Stimulated activated effector memory CD8-positive, alpha-beta T cell treated with anti-CD3 and anti-CD28 coated beads, Interleukin-12 subunit alpha, Interleukin-12 subunit beta, amount 100 ng/mL, for 72 hours (primary cell): ENCODE results near the gene CLCN4.
A peak's percentile ranks its signal among the peaks of the same experiment; 100 is the strongest.

Experiments
- ATAC-seq: fragments of 150-1000 bp; cut with Tn5 transposase; 2 replicates; pipeline ENCODE4 v1.10.0; 2021
- DNase-seq, 2 donors: peaks; one replicate each; pipeline ENCODE4 v3.0.0; 2021 to 2022; ENCODE audit warnings: low spot score in 2 of 2
- H3K27ac Mint-ChIP-seq: one replicate; pipeline ENCODE4 v1.8.0; 2022; ENCODE audit warnings: mild to moderate bottlenecking, mixed read lengths
- H3K36me3 Mint-ChIP-seq: one replicate; pipeline ENCODE4 v1.8.0; 2022; ENCODE audit warnings: mild to moderate bottlenecking, mixed read lengths
- H3K4me1 Mint-ChIP-seq: one replicate; pipeline ENCODE4 v1.8.0; 2022; ENCODE audit warnings: mixed read lengths
- H3K4me3 Mint-ChIP-seq: one replicate; pipeline ENCODE4 v1.8.0; 2022; ENCODE audit warnings: mild to moderate bottlenecking, mixed read lengths
- H3K9me3 Mint-ChIP-seq: one replicate; pipeline ENCODE4 v1.8.0; 2022; ENCODE audit warnings: mixed read lengths

Gene CLCN4

DNA sequence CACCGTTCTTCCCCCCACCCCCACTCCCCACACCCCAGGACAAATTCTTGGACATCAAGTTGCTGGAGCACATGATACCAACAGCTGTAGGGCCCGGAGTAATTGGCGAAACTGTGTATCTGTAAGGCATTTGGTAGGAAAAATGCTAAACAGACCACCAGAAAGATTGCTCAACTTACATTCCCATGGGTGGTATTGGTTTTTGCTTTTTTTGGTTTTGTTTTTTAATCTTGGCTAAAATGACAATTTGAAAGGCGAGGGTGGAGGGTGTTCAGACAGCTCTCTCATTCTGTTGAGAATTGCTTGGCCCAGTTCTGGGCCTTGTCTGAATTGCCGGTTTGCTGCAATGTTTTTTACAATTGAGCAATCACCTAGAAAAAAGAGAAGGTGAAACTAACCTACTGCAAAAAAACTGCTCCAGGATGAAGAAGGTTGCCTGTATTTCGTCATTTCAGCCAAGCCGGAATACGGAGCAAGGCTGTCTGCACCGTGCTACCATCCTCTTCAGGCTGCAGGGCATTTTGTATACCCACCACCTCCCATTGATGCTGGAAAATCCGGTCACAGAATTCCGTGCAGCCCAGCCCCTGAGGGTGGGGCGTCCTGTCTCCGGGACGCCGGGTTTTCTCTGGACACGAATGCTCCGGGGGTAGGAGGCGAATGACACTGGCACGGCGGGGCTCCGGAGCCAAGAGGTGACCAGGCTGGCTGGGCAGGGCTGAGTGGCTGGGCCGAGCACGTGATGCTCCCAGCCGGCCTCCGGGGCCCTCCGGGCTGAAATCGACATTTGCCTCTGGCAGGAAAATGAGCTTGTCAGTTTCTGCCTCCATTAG is at the start of gene CLCN4:
Gene CLCN4, plus strand, starts transcription at position 777 of the 833 bp plus-strand sequence. CDS start 28,058 bp downstream, outside the sequence.
- H3K36me3 Mint-ChIP-seq: no peaks in the 10 kb centered on the region
- no peaks in the 10 kb centered on the region for H3K4me1 Mint-ChIP-seq
- H3K9me3 Mint-ChIP-seq: no peaks in the 10 kb centered on the region
- H3K4me3 Mint-ChIP-seq: peak within 1 kb of the TSS; percentile 20
- no peak for DNase-seq
- no peak within 1 kb of the TSS for H3K27ac Mint-ChIP-seq
- ATAC-seq: no peak

GRCh38 chrX:10107483-10107882 is 49.3 kb upstream of the CLCN4 start:
- H3K27ac Mint-ChIP-seq: peak overlapping the region; percentile 64
- DNase-seq (no peak), ATAC-seq (no peak)
- H3K4me1 Mint-ChIP-seq: peaks cover 54% of the 10 kb centered on the region
- peaks cover 16% of the 10 kb centered on the region for H3K36me3 Mint-ChIP-seq
- H3K4me3 Mint-ChIP-seq: peak overlapping the region; percentile 27
- H3K9me3 Mint-ChIP-seq: no peaks in the 10 kb centered on the region

DNA sequence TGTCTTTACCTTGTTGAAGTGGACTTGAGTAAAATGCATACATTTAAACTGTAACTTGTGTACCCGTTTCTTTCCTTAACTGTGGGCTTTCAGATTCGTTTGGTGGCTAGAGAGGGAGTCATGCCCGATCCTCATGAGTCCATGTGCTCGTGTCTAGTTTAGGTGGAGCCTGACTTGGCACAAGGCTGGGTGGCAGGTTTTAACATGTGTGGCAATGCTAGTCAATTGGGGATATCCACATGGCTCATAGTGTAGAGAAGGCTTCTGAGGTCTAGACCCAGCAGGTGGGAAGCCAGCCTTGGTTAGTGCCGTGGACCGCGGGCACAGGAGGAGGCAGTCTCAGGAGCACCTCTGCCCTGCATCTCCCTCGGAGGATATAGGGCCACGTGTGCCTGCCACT is 48.5 kb upstream of the CLCN4 start:
- ATAC-seq: no peak
- DNase-seq: no peak
- H3K27ac Mint-ChIP-seq: peak overlapping the region; percentile 96

DNA sequence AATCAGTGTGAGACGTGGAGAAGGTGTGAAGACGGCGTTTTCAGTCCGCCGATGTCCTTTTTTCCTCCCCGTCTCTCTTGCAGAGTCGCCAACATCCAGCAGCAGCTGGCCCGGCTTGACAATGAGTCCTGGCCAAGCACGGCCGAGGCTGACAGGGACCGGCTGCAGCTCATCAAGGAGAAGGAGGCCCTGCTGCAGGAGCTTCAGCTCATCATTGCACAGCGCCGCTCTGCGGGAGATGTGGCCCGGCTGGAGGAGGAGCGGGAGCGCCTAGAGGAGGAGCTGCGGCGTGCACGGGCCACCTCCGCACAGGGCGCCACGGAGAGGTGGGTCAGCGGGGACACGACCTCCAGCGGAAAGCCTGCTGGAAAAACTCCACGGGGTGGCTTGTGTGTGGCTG is 47.1 kb upstream of the CLCN4 start:
- H3K9me3 Mint-ChIP-seq: no peaks in the 10 kb centered on the region
- DNase-seq (no peak), ATAC-seq (no peak)
- peak overlapping the region; percentile 96 for H3K27ac Mint-ChIP-seq
- peak overlapping the region; percentile 77 for H3K4me3 Mint-ChIP-seq
- peaks cover 15% of the 10 kb centered on the region for H3K36me3 Mint-ChIP-seq
- H3K4me1 Mint-ChIP-seq: peaks cover 60% of the 10 kb centered on the region

More for the DNA sequence above, 48.5 kb upstream of the CLCN4 start:
- peak overlapping the region; percentile 77 for H3K4me3 Mint-ChIP-seq
- H3K36me3 Mint-ChIP-seq: peaks cover 16% of the 10 kb centered on the region
- peaks cover 58% of the 10 kb centered on the region for H3K4me1 Mint-ChIP-seq
- H3K9me3 Mint-ChIP-seq: no peaks in the 10 kb centered on the region

DNA sequence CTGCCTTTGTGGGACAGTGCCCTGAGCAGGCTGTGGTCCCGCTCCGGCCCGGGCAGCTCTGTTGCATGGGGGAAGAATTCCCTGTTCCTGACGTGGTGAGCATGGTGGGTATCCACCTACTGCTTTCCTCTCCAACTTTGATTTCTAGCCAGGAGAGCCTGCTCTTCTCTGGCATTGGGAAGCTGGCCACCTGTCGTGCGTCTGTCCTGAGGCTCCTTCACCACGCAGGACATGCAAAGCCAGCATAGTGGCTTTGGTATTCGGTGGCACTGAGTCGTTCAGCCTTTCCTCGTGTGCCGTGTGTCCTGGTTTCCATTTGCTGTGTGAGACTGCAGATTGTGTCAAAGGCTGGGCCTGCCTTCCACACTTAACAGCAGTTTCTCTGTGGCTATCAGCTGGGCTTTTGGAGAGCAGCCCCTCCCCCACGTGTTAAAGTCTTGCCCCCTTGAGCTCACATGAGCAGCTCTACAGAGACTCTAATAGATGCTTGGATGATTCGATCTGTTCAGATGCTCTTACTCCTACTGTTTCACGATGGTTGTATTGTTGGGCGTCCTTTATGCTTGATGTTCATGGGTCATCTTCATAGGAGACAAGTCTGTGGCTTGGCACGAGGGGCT is 46.3 kb upstream of the CLCN4 start:
- peak overlapping the region; percentile 77 for H3K4me3 Mint-ChIP-seq
- peaks cover 9% of the 10 kb centered on the region for H3K36me3 Mint-ChIP-seq
- peak overlapping the region; percentile 96 for H3K27ac Mint-ChIP-seq
- ATAC-seq (peak; percentile 22), DNase-seq (no peak)
- H3K9me3 Mint-ChIP-seq: no peaks in the 10 kb centered on the region
- peaks cover 64% of the 10 kb centered on the region for H3K4me1 Mint-ChIP-seq

- H3K36me3 Mint-ChIP-seq: peaks cover 9% of the 10 kb centered on the region
These were observed 45.8 kb upstream of the CLCN4 start for GRCh38 chrX:10110984-10111363.

DNA sequence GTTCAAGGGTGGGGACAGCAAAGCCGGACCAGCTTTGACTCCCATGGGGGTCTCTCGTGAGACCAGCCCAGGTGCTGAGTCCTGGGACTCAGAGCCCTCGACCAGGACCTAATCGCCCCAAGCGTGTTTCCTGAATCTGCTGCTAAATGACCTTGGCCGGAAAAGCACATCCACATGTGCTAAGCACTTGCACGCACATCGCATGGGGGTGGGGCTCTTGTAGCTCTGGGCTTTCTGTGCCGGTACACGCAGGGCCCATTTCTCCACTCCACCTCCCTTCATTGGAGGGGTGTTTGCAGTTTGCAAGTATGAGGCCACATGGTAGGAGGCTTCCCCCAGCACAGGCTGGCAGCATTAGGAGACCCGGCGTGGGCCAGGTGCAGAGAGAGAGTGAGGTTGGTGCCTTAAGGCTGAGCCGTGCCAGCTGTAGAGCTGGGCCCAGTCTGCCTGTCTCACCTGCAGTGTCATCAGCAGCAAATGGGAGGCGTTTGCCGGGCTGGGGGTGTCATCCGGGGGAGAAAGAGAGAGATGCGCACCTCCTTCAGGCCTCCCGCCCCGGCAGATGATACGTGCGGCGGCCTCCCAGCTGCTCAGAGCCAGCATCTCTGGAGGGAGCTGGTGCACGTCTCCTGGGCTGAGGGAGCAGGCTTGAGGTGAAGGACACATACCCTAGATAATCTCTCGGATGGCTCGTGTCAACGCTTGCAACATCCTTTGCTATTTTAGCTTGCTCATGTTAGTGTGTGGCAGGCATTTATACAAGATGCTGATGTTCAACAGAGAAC is 45.2 kb upstream of the CLCN4 start:
- Mint-ChIP-seq H3K4me1 (peaks cover 55% of the 10 kb centered on the region), H3K9me3 (no peaks in the 10 kb centered on the region), H3K27ac (peak overlapping the region; percentile 96), H3K4me3 (peak overlapping the region; percentile 77), H3K36me3 (peaks cover 9% of the 10 kb centered on the region)
- ATAC-seq (peak; percentile 76), DNase-seq (peak; percentile 11 to 53)

More at GRCh38 chrX:10110984-10111363, 45.8 kb upstream of the CLCN4 start:
- peaks cover 60% of the 10 kb centered on the region for H3K4me1 Mint-ChIP-seq
- H3K9me3 Mint-ChIP-seq: no peaks in the 10 kb centered on the region
- ATAC-seq: peak; percentile 73
- peak overlapping the region; percentile 96 for H3K27ac Mint-ChIP-seq
- peak overlapping the region; percentile 77 for H3K4me3 Mint-ChIP-seq
- peak; percentile 23 to 50 for DNase-seq

GRCh38 chrX:10112510-10112909 is 44.3 kb upstream of the CLCN4 start:
- Mint-ChIP-seq H3K4me1 (peaks cover 52% of the 10 kb centered on the region), H3K27ac (peak overlapping the region; percentile 96), H3K36me3 (peaks cover 13% of the 10 kb centered on the region), H3K9me3 (no peaks in the 10 kb centered on the region), H3K4me3 (peak overlapping the region; percentile 77)
- peak; percentile 55 for ATAC-seq
- DNase-seq: no peak

DNA sequence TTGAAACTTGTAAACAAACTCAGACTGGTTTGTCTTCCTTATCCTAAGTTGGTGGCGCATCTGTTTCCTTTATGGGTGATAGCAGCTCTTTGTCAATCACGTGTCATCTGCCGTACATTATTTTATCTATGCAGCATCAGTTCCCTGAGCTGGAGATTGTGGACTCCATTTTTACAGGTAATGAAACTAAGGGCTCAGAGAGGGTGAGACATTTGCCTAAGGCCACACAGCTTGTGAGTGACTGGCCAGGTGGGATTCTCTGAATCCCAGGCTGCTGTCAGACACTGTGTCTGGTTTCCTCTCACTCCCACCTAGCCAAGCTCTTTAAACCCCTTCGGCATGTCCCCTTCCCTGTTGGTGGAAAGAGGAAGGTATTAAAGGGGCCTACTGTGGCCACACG is 41.7 kb upstream of the CLCN4 start:
- no peak for DNase-seq
- Mint-ChIP-seq H3K4me3 (no peak overlapping the region), H3K4me1 (peaks cover 39% of the 10 kb centered on the region), H3K36me3 (peaks cover 34% of the 10 kb centered on the region), H3K9me3 (no peaks in the 10 kb centered on the region), H3K27ac (peak overlapping the region; percentile 74)
- ATAC-seq: no peak

DNA sequence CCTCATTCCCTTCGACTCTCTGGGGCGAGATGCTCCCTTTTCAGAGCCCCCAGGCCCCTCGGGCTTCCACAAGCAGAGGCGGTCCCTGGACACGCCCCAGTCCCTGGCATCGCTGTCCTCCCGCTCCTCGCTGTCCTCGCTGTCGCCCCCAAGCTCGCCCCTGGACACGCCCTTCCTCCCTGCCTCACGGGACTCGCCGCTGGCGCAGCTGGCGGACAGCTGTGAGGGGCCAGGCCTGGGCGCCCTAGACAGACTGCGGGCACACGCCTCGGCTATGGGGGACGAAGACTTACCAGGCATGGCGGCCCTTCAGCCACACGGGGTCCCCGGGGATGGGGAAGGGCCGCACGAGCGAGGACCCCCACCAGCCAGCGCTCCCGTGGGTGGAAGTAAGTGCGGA is 39.5 kb upstream of the CLCN4 start:
- H3K27ac Mint-ChIP-seq: peak overlapping the region; percentile 84
- no peak for ATAC-seq

GRCh38 chrX:10117864-10118377 is 38.9 kb upstream of the CLCN4 start:
- H3K4me1 Mint-ChIP-seq: peaks cover 35% of the 10 kb centered on the region
- H3K4me3 Mint-ChIP-seq: no peak overlapping the region
- ATAC-seq (no peak), DNase-seq (no peak)
- H3K27ac Mint-ChIP-seq: peak overlapping the region; percentile 84
- no peaks in the 10 kb centered on the region for H3K9me3 Mint-ChIP-seq
- peaks cover 43% of the 10 kb centered on the region for H3K36me3 Mint-ChIP-seq

More for the DNA sequence above, 39.5 kb upstream of the CLCN4 start:
- DNase-seq: no peak
- Mint-ChIP-seq H3K36me3 (peaks cover 43% of the 10 kb centered on the region), H3K4me1 (peaks cover 38% of the 10 kb centered on the region), H3K9me3 (no peaks in the 10 kb centered on the region), H3K4me3 (no peak overlapping the region)

- Mint-ChIP-seq H3K36me3 (peaks cover 48% of the 10 kb centered on the region), H3K4me3 (no peak overlapping the region), H3K4me1 (peaks cover 35% of the 10 kb centered on the region), H3K27ac (peak overlapping the region; percentile 84), H3K9me3 (no peaks in the 10 kb centered on the region)
- no peak for ATAC-seq
- no peak for DNase-seq
These were observed 38.2 kb upstream of the CLCN4 start for GRCh38 chrX:10118530-10118929.

DNA sequence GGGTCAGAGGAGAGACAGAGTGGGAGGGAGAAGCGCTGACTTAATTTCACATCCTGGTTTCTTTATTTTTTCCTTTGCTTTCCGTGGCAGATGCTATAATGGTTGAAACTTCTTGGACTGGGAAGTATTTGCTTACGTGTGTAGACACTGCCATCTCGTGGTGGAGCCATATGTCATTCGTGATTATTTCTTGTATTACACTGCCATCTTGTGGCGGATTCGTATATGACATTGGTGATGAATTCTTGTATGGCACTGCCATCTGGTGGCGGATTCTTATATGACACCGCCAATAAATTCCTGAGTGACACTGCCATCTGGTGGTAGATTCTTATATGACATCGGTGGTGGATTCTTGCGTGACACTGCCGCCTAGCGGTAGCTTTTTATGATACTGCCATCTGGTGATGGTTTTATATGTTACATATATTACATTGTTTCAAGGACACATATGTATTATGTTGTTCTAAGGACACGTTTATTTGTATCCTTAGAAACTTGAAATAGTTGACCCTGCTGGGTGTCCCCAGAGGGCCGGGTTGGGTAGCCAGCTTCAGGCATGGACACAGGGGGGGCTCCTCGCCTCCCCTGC is 37.3 kb upstream of the CLCN4 start:
- Mint-ChIP-seq H3K9me3 (no peaks in the 10 kb centered on the region), H3K4me1 (peaks cover 35% of the 10 kb centered on the region), H3K27ac (peak overlapping the region; percentile 84), H3K36me3 (peaks cover 56% of the 10 kb centered on the region), H3K4me3 (no peak overlapping the region)
- ATAC-seq: peak; percentile 76
- peak; percentile 59 to 83 for DNase-seq

DNA sequence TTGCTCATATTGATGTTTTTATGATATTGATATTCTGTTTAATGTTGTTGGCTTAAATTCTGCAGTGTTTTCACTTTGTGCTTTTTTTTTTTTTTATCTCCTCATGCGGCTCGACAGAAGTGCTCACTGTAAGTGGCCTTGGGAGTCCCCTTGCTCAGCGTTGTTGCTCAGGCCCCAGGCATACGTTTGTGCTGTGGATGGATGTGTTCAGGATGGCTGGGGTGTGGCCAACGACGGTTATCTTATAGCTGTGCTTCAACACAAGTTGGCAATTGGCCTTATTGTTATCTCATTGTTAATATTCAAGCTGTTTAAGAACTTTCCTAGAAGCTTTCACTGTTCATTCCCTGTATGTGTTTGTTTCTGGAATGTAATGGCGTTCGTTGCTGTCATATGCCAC is 36.4 kb upstream of the CLCN4 start:
- Mint-ChIP-seq H3K36me3 (peaks cover 64% of the 10 kb centered on the region), H3K4me1 (peaks cover 33% of the 10 kb centered on the region), H3K4me3 (no peak overlapping the region), H3K27ac (no peak overlapping the region), H3K9me3 (no peaks in the 10 kb centered on the region)
- ATAC-seq (no peak), DNase-seq (no peak)

DNA sequence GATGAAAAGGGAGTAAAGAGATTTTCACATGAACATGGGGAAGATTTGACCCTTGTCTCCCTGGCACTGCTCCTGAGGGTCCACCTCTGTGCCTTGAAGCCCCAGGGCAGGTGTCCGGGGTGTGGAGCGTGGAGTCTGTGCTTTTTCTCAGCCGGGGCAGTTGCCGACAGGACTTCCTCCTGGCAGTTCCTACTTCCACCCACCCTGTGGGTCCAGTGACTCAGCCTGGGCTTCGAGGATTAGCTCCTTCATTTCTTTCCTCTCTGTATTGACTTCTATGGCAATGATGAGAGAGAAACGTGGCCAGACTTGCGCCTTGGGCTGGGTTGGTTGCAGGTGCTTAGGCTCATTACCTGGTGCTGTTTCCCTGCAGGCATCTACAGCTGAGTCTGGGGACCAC is 35.9 kb upstream of the CLCN4 start:
- Mint-ChIP-seq H3K9me3 (no peaks in the 10 kb centered on the region), H3K36me3 (peaks cover 64% of the 10 kb centered on the region), H3K27ac (no peak overlapping the region), H3K4me1 (peaks cover 33% of the 10 kb centered on the region), H3K4me3 (no peak overlapping the region)
- no peak for ATAC-seq
- DNase-seq: no peak
